K562 (cell line): ENCODE measurements around the gene GALNS. TPM values are rescaled to one million over a fixed set of nuclear protein-coding genes. Genes with fewer than 3 reads are reported as not detected.

ENCODE experiments used
- CEBPG ChIP-seq, 3 experiments: fragments of 200-800 bp in 1 of 3; sonication (Bioruptor generic) in 1 of 3; sonication (generic) in 1 of 3; formaldehyde crosslinking in 1 of 3; IDR thresholded peaks in 2 of 3; conservative IDR thresholded peaks in 1 of 3; 2 replicates each; pipeline versions ENCODE4 v1.6.1 to v1.8.0; 2016 to 2022; ENCODE audit warnings: missing compliant biosample characterization in 2 of 3, missing genetic modification characterization in 2 of 3, mild to moderate bottlenecking in 1 of 3, missing genetic modification reagents in 1 of 3
- CHD4 ChIP-seq: fragments of 200-600 bp; sonication (generic); IDR thresholded peaks from 3 replicates; pipeline ENCODE4 v1.6.1; 2012; ENCODE audit warnings: low read depth, mild to moderate bottlenecking, mixed read lengths, low read length, inconsistent platforms; ENCODE audit not compliant: insufficient read depth, insufficient replicate concordance, poor library complexity, severe bottlenecking
- FOXK1 ChIP-seq: sonication (generic); formaldehyde crosslinking; IDR thresholded peaks from 2 replicates; pipeline ENCODE4 v1.8.0; 2022; ENCODE audit warnings: missing genetic modification reagents, mild to moderate bottlenecking, borderline replicate concordance
- MAFG ChIP-seq: fragments of 450-650 bp; conservative IDR thresholded peaks from 2 replicates; pipeline ENCODE4 v1.6.1; 2016; ENCODE audit warnings: missing genetic modification characterization, missing compliant biosample characterization
- MYNN ChIP-seq, 2 experiments: sonication (generic); formaldehyde crosslinking in 1 of 2; IDR thresholded peaks; 2 replicates each; pipeline versions ENCODE4 v1.5.0 to v1.6.1; 2016 to 2020; ENCODE audit warnings: antibody characterized with exemption in 1 of 2, missing genetic modification reagents in 1 of 2
- SMAD4 ChIP-seq: fragments of 250-450 bp; sonication (Bioruptor Pico); conservative IDR thresholded peaks from 2 replicates; pipeline ENCODE4 v1.8.0; 2021; ENCODE audit warnings: inconsistent platforms, mild to moderate bottlenecking, moderate library complexity
- TOE1 ChIP-seq, 2 experiments: fragments of 450-650 bp in 1 of 2; sonication (generic) in 1 of 2; formaldehyde crosslinking in 1 of 2; IDR thresholded peaks; 2 replicates each; pipeline versions ENCODE4 v1.7.1 to v1.8.0; 2016 to 2022; ENCODE audit warnings: borderline replicate concordance in 2 of 2, mild to moderate bottlenecking in 2 of 2, antibody characterized with exemption in 1 of 2, inconsistent platforms in 1 of 2, low read depth in 1 of 2, missing genetic modification reagents in 1 of 2, moderate library complexity in 1 of 2
- ZKSCAN1 ChIP-seq: fragments of 150-350 bp; IDR thresholded peaks from 2 replicates; pipeline ENCODE4 v1.6.1; 2016; ENCODE audit warnings: low read depth, low read length
- polyA plus RNA-seq, 8 experiments: library from polyadenylated mRNA; depleted of rRNA in 4 of 8; stranded (reverse) in 5 of 8; unstranded in 3 of 8; fragments of >200 nt; fragmentation: Nextera tagmentation in 2 of 8; fragmentation: Illumina TruSeq in 1 of 8; extraction: Ambion mirVana in 2 of 8; extraction: Trizol in 1 of 8; gene quantifications; 2 replicates each; pipeline versions ENCODE4 v1.2.1 to v1.2.3, GENCODE V29; 2011 to 2014; ENCODE audit warnings: inconsistent platforms in 1 of 8, missing spikeins in 1 of 8
- total RNA-seq, 7 experiments: library from RNA; depleted of rRNA in 6 of 7; stranded (reverse); fragments of >200 nt in 6 of 7; fragmentation: Illumina TruSeq in 2 of 7; extraction: Trizol in 2 of 7; gene quantifications; 2 replicates each; pipeline versions ENCODE4 v1.2.1 to v1.2.3, GENCODE V29; 2011 to 2021; ENCODE audit warnings: low replicate concordance in 1 of 7
- TF ChIP-seq, protein P1 (sequence below): sonication (generic); formaldehyde crosslinking; IDR thresholded peaks from 2 replicates; pipeline ENCODE4 v1.8.0; 2022; ENCODE audit warnings: missing genetic modification reagents, mild to moderate bottlenecking, moderate library complexity, borderline replicate concordance
- TF ChIP-seq, protein P2 (sequence below): fragments of 450-650 bp; conservative IDR thresholded peaks from 2 replicates; pipeline ENCODE4 v1.6.1; 2016; ENCODE audit warnings: missing genetic modification characterization, low read depth, mild to moderate bottlenecking, missing compliant biosample characterization, moderate library complexity
- TF ChIP-seq, protein P3 (sequence below), 2 experiments: fragments of 450-650 bp; formaldehyde crosslinking in 1 of 2; IDR thresholded peaks; 2 replicates each; pipeline versions ENCODE4 v1.4.0 to v1.6.1; 2014 to 2020; ENCODE audit warnings: mild to moderate bottlenecking in 2 of 2, borderline replicate concordance in 1 of 2, low read depth in 1 of 2
- TF ChIP-seq, protein P4 (sequence below): sonication (generic); formaldehyde crosslinking; IDR thresholded peaks from 2 replicates; pipeline ENCODE4 v1.8.0; 2022; ENCODE audit warnings: mild to moderate bottlenecking, missing genetic modification reagents

The GALNS gene
- total and polyA plus RNA-seq, 9 of the 15 experiments (the other 6 are each of a cell fraction or from before 2014, with no cell fraction given): 0.38 to 13.2 (median 4.3) TPM

DNA sequence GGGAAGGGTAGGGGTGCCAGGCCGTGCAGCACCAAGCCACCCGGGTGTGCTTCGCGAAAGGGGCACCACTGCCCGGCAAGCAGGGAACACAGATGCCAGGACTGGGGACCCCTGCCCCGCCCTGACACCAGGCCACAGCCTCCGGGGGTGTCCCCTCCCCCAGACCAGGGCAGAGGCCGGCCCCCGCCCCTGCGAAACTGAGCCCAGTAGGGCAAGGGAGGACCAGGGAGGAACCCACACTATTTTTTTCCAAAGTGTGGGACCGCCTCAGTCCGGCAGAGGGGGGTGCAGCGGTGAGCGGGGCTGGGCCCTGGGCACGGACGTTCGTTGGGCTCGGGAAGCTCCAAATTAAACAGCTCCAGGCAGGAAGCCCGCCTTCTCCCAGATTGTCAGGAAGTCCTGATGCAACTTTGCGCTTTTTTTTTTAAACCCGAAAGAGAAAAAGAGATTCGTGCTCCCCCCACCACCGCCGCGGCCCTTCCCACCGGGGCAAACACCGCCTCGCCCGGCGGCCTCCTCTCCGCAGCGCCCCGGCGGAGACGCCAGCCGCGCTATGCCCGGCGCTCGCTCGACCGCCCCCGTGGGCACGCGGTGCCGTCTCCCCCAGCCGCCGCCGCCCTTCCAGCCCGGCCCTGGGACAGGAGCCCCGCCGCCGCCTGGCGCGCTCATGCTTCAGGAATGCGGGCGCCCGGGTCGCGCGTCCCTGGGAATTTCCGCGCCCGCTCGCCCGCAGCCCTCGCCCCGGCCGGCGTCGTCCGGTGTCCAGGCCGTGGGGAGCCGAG is 72.5 kb downstream of the GALNS start (continued):
- TF ChIP-seq, protein P1, sequence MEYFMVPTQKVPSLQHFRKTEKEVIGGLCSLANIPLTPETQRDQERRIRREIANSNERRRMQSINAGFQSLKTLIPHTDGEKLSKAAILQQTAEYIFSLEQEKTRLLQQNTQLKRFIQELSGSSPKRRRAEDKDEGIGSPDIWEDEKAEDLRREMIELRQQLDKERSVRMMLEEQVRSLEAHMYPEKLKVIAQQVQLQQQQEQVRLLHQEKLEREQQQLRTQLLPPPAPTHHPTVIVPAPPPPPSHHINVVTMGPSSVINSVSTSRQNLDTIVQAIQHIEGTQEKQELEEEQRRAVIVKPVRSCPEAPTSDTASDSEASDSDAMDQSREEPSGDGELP (CRISPR knock-in tag): peak; percentile 53; the same call in 1 of the 2 replicates
- TF ChIP-seq CEBPG (CRISPR knock-in tag; IDR thresholded peaks at IDR 0.05) (no peak), CEBPG (tag; conservative IDR thresholded peaks at IDR 0.05 in 1 of 2, IDR thresholded peaks at IDR 0.05 in 1 of 2) (no peak), TOE1 (IDR thresholded peaks at IDR 0.05; ENCODE audit: borderline replicate concordance) (0 out of 2 replicates have a peak, but pooled peaks have one; percentile 14), TOE1 (CRISPR knock-in tag; IDR thresholded peaks at IDR 0.05; ENCODE audit: borderline replicate concordance, low read depth) (no peak), FOXK1 (CRISPR knock-in tag) (peak; percentile 62; the same call in 1 of the 2 replicates), CHD4 (no peak), ZKSCAN1 (peak; percentile 79; the same call in 1 of the 2 replicates), SMAD4 (no peak; the same call in 1 of the 2 replicates), MAFG (no peak), MYNN (IDR thresholded peaks at IDR 0.05) (peak; percentile 80), MYNN (CRISPR knock-in tag; IDR thresholded peaks at IDR 0.05) (no peak)
- TF ChIP-seq, protein P2, sequence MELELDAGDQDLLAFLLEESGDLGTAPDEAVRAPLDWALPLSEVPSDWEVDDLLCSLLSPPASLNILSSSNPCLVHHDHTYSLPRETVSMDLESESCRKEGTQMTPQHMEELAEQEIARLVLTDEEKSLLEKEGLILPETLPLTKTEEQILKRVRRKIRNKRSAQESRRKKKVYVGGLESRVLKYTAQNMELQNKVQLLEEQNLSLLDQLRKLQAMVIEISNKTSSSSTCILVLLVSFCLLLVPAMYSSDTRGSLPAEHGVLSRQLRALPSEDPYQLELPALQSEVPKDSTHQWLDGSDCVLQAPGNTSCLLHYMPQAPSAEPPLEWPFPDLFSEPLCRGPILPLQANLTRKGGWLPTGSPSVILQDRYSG (tag): no peak
- TF ChIP-seq, protein P3, sequence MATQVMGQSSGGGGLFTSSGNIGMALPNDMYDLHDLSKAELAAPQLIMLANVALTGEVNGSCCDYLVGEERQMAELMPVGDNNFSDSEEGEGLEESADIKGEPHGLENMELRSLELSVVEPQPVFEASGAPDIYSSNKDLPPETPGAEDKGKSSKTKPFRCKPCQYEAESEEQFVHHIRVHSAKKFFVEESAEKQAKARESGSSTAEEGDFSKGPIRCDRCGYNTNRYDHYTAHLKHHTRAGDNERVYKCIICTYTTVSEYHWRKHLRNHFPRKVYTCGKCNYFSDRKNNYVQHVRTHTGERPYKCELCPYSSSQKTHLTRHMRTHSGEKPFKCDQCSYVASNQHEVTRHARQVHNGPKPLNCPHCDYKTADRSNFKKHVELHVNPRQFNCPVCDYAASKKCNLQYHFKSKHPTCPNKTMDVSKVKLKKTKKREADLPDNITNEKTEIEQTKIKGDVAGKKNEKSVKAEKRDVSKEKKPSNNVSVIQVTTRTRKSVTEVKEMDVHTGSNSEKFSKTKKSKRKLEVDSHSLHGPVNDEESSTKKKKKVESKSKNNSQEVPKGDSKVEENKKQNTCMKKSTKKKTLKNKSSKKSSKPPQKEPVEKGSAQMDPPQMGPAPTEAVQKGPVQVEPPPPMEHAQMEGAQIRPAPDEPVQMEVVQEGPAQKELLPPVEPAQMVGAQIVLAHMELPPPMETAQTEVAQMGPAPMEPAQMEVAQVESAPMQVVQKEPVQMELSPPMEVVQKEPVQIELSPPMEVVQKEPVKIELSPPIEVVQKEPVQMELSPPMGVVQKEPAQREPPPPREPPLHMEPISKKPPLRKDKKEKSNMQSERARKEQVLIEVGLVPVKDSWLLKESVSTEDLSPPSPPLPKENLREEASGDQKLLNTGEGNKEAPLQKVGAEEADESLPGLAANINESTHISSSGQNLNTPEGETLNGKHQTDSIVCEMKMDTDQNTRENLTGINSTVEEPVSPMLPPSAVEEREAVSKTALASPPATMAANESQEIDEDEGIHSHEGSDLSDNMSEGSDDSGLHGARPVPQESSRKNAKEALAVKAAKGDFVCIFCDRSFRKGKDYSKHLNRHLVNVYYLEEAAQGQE (IDR thresholded peaks at IDR 0.05; ENCODE audit: borderline replicate concordance): peak; percentile 45
- TF ChIP-seq, protein P3 (CRISPR knock-in tag; IDR thresholded peaks at IDR 0.05; ENCODE audit: low read depth): no peak
- TF ChIP-seq, protein P4, sequence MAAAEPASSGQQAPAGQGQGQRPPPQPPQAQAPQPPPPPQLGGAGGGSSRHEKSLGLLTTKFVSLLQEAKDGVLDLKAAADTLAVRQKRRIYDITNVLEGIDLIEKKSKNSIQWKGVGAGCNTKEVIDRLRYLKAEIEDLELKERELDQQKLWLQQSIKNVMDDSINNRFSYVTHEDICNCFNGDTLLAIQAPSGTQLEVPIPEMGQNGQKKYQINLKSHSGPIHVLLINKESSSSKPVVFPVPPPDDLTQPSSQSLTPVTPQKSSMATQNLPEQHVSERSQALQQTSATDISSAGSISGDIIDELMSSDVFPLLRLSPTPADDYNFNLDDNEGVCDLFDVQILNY (CRISPR knock-in tag): no peak
